Spinal cord (tissue), 10 donors: ENCODE measurements around the gene TEX14. TPM values are rescaled to one million over a fixed set of nuclear protein-coding genes. Genes with fewer than 3 reads are reported as not detected.
A peak's percentile ranks its signal among the peaks of the same experiment; 100 is the strongest.
"Not testable (repeated sequence)": the region's sequence is repeated elsewhere in the genome, so short reads cannot be mapped to it uniquely, and the experiment has no call there.

Experiments used
- DNase-seq, 6 donors: peaks; one replicate each; pipeline versions ENCODE4 v3.0.0 to v3.0.0-alpha.2; 2013 to 2015; ENCODE audit warnings: low spot score in 6 of 6, low read depth in 4 of 6
- H3K27ac ChIP-seq: one replicate; pipeline ENCODE4 v1.5.1; 2013; ENCODE audit warnings: low read depth, low read length, control low read depth
- H3K27me3 ChIP-seq: one replicate; pipeline ENCODE4 v1.6.1; 2013; ENCODE audit warnings: low read length; ENCODE audit not compliant: control insufficient read depth, insufficient read depth
- H3K36me3 ChIP-seq: one replicate; pipeline ENCODE4 v1.6.1; 2013; ENCODE audit warnings: low read length; ENCODE audit not compliant: control insufficient read depth, insufficient read depth
- H3K4me1 ChIP-seq: one replicate; pipeline ENCODE4 v1.6.1; 2013; ENCODE audit warnings: low read length; ENCODE audit not compliant: control insufficient read depth, insufficient read depth
- H3K4me3 ChIP-seq: one replicate; pipeline ENCODE4 v1.5.1; 2013; ENCODE audit warnings: low read depth, low read length, control low read depth
- H3K9me3 ChIP-seq: one replicate; pipeline ENCODE4 v1.6.1; 2013; ENCODE audit warnings: low read length; ENCODE audit not compliant: control insufficient read depth, insufficient read depth
- WGBS: methylation state at CpG from one replicate; pipeline ENCODE4 v1.1.5; 2013; ENCODE audit warnings: missing lambda C conversion rate; ENCODE audit not compliant: insufficient coverage; 5-methylcytosine and 5-hydroxymethylcytosine counted together
- polyA plus RNA-seq, 2 donors: library from polyadenylated mRNA; unstranded; fragments of 120-200 nt; gene quantifications; one replicate each; pipeline ENCODE4 v1.2.1, GENCODE V29; 2013; ENCODE audit not compliant: insufficient read length in 2 of 2
- total RNA-seq, 2 donors: library from RNA; depleted of rRNA in 1 of 2; stranded (reverse); fragments of 120-200 nt in 1 of 2; fragments of >200 nt in 1 of 2; gene quantifications; one replicate each; pipeline versions ENCODE4 v1.2.3 to v1.2.4, GENCODE V29; 2013 to 2014
- donor health status: healthy.

The TEX14 gene
- total and polyA plus RNA-seq, 4 donors = 0.30 to 1.3 (median 0.61) TPM

DNA sequence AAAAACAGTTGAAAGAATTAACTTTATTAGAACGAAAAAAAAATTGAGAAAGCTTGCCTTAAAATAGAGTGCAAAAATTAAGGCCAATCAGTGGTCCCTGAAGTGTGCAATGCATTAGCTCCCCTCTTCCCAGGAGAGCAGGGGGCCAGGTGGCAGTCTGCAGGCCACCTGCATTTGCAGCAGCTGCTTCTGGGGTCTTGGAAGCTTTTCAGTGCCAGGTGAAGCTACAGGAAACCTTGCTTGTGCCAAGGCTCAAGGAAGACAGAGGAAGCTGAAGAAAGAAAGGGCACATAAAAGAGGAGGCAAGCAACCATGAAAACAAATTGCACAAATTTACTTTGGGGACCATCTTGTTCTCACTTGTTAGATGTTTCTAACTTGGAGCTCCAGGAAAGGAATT is 126.9 kb downstream of the TEX14 start:
- H3K9me3 ChIP-seq = no peaks in the 10 kb centered on the region
- H3K4me3 ChIP-seq = no peak overlapping the region
- no peaks in the 10 kb centered on the region for H3K4me1 ChIP-seq
- H3K27ac ChIP-seq = no peak overlapping the region
- WGBS = 100% methylated on average over 1 of the region's 1 CpG
- H3K27me3 ChIP-seq = no peaks in the 10 kb centered on the region
- H3K36me3 ChIP-seq = no peaks in the 10 kb centered on the region
- DNase-seq = peak in 1 of 6 donors; percentile 28

DNA sequence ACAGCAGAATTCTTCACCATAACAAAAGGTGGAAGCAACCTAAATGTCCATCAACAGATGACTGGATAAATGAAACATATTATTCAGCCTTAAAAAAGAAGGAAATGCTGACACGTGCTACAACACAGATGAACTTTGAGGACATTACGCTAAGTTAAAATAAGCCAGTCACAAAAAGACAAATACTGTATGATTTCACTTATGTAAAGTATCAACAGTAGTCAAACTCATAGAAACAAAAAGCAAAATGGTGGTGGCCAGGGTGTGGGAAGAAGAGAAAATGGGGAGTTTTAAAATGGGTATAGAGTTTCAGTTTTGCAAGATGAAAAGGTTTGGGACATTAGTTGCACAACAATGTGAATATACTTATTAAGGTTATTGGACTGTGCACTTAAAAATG is 127.6 kb downstream of the TEX14 start:
- Histone ChIP-seq H3K4me3 (no peak overlapping the region), H3K27me3 (no peaks in the 10 kb centered on the region), H3K27ac (no peak overlapping the region), H3K9me3 (no peaks in the 10 kb centered on the region), H3K36me3 (no peaks in the 10 kb centered on the region), H3K4me1 (no peaks in the 10 kb centered on the region)
- no CpG with 5 or more reads among the region's 2 CpGs for WGBS
- no peak for DNase-seq

DNA sequence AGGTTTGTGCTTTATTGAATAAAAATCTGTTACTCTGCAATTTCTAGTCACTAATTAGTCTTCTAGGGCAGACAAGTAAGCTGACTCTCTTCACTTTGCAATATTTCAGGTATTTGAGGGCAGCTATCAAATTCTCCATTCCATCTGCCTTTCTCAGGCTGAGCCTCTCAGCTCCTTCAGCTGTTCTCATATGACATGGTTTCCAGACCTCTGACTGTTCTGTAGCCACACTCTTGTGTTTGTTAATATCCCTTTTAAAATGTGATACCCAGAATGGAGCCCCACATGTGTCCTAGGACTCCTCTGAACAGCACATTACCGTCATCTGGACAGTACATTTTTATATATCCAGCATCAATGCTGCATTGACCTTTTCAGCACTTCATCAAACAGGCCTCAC is 131.3 kb downstream of the TEX14 start:
- Histone ChIP-seq H3K9me3 (no peaks in the 10 kb centered on the region), H3K36me3 (no peaks in the 10 kb centered on the region), H3K4me1 (no peaks in the 10 kb centered on the region), H3K4me3 (no peak overlapping the region), H3K27me3 (no peaks in the 10 kb centered on the region), H3K27ac (no peak overlapping the region)
- DNase-seq = no peak
- WGBS = 88% methylated on average over 1 of the region's 1 CpG

DNA sequence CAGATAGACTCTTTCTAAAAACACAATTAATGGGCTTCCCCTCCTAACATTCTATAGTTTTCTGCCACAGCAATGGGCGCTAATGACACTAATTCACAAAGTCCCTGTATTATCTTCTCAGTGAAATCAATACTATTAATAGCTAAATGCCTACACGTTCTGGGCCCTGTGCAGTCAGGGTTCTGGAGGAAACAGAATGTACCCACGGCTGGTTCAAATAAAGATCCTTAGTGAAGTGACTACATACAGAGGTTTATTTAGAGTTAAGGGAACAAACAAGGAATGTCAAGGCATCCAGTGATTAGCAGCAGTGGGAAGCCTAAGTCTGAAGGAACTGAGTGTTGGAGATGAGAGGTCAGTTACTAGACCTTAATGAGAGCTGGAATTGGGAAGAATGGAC is 133.9 kb downstream of the TEX14 start:
- no peaks in the 10 kb centered on the region for H3K4me1 ChIP-seq
- H3K4me3 ChIP-seq = no peak overlapping the region
- no peaks in the 10 kb centered on the region for H3K9me3 ChIP-seq
- WGBS = 79% methylated on average over 2 of the region's 3 CpGs
- no peaks in the 10 kb centered on the region for H3K27me3 ChIP-seq
- DNase-seq = no peak
- no peaks in the 10 kb centered on the region for H3K36me3 ChIP-seq
- H3K27ac ChIP-seq = no peak overlapping the region

DNA sequence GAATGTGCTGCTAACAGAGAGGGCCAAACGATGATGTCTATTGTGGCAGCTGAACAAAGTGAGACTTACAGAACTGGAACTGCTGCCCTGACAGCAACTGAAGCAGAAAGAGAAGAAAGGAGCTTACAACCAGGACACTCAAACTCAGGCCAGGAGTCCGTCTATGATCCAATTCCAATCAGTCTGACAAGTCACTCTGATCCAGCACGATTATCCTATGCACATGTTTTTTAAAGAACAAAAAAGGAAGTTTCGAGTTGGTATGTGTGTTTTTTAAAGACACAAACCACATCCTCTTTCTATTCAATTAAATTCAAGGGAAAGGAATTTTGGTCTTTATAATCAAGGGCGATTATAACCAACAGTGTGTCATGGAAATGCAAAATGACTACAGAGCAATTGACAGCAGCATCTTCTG is 135.0 kb downstream of the TEX14 start:
- Histone ChIP-seq H3K27me3 (no peaks in the 10 kb centered on the region), H3K4me1 (no peaks in the 10 kb centered on the region), H3K27ac (no peak overlapping the region), H3K9me3 (no peaks in the 10 kb centered on the region), H3K36me3 (no peaks in the 10 kb centered on the region), H3K4me3 (no peak overlapping the region)
- no peak for DNase-seq
- no CpG with 5 or more reads among the region's 5 CpGs for WGBS

DNA sequence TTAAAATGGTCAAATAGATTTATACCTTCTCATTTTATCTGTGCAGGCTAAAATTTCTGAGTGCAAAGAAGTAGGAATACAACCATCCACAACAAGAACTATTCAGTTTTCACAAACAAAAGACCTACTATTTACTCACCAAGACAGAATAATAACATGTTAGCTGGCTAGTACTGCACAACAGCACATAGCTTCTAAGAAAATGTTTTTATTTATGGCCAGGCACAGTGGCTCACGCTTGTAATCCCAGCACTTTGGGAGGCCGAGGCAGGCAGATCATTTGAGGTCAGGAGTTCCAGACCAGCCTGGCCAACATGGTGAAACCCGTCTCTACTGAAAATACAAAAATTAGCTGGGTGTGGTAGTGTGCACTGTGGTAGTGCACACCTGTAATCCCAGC is 136.7 kb downstream of the TEX14 start:
- not testable (repeated sequence) for H3K4me1 ChIP-seq, DNase-seq, H3K27me3 ChIP-seq, H3K9me3 ChIP-seq, H3K27ac ChIP-seq, H3K4me3 ChIP-seq, H3K36me3 ChIP-seq
- WGBS = 69% methylated on average over 2 of the region's 3 CpGs

DNA sequence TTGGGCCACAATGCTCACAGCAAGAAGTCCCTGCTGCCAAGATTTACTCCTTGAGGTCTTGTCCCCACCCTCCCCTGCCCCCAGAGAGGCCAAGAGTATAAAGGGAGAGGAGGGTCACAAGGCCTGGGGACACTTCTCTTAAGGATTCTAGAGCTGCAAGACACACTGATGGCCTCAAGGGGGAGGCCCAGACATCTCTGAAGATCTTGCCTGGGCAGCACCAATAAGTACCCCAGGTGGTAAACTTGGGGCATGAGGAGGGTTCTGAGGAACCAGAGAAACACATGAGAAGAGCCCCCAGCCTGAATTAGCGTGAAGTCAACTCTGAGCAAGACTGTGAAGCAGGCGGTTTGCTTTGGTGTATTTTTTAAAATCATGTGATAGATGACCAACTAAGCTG is 150.6 kb downstream of the TEX14 start:
- no peak overlapping the region for H3K27ac ChIP-seq
- DNase-seq = no peak
- no peaks in the 10 kb centered on the region for H3K27me3 ChIP-seq
- H3K9me3 ChIP-seq = no peaks in the 10 kb centered on the region
- no peaks in the 10 kb centered on the region for H3K36me3 ChIP-seq
- WGBS = no CpG with 5 or more reads among the region's 2 CpGs
- H3K4me1 ChIP-seq = no peaks in the 10 kb centered on the region
- no peak overlapping the region for H3K4me3 ChIP-seq

DNA sequence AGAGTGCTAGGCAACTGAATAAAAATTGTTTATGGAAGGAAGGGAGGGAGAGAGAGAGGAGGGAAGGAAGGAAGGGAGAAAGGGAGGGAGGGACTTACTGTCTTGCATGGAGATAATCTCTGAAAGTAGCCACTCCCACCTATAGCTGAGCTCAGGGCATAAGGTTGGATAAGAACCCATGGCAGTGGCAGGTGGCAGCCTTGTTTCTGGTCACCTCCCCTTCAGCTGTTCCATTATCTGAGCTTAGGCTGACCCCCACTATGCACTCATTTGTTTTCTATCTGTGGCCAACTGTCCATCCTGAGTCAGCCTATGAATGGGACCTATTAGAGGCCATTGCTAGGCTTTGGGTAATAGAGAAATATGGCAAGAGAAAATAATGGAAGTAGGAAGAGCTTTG is 152.1 kb downstream of the TEX14 start:
- no peak for DNase-seq
- Histone ChIP-seq H3K27ac (no peak overlapping the region), H3K4me1 (peaks cover under 1% of the 10 kb centered on the region), H3K27me3 (no peaks in the 10 kb centered on the region), H3K36me3 (no peaks in the 10 kb centered on the region), H3K4me3 (no peak overlapping the region), H3K9me3 (no peaks in the 10 kb centered on the region)

DNA sequence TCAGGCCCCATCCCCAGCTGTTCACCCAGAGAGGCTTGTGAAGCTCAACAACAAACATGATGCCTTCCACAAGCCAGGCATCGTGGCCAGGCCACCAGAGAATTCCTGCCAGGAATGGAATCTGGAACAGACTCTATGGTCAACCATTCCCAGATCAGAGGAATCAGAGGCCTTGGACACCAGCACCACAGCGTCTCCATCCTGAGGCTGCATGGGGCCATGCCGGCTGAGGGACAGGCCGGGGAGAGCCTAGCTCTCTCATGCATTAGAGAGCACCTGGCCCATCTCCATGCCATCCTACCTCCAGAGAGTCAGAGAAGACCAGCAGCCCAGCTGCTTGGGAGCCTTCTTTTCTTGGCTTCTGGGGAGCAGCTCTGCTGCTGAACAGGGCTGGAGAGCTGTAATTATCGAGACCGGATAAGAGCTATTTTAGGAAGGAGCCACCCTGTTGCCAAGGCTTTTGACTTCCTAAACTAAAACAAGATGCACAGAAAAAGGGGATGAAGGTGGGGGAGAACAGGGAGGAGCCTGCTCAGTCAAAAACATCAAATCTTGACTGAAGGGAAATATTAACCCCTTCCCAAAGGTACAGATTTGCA is 152.9 kb downstream of the TEX14 start:
- Histone ChIP-seq H3K36me3 (no peaks in the 10 kb centered on the region), H3K27ac (no peak overlapping the region), H3K4me1 (peaks cover 8% of the 10 kb centered on the region), H3K9me3 (no peaks in the 10 kb centered on the region), H3K4me3 (no peak overlapping the region), H3K27me3 (no peaks in the 10 kb centered on the region)
- WGBS = 82% methylated on average over 4 of the region's 6 CpGs
- no peak for DNase-seq

DNA sequence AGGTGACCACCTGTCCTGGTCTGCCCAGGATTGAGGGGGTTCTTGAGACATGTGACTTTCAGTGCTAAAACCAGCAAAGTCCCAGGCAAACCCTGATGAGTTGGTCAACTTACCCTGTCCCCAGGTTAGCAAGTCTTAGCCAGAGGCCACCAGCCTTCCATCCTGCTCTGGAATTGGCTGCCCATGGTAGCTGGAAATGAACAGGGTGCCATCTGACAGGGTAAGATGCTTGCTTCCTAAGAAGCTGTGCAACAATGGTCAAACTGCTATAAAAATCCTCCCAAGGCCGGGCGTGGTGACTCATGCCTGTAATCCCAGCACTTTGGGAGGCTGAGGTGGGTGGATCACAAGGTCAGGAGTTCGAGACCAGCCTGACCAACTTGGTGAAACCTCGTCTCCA is 154.6 kb downstream of the TEX14 start:
- 94% methylated on average over 3 of the region's 4 CpGs for WGBS
- no peaks in the 10 kb centered on the region for H3K9me3 ChIP-seq
- H3K4me3 ChIP-seq = no peak overlapping the region
- no peak overlapping the region for H3K27ac ChIP-seq
- peaks cover 24% of the 10 kb centered on the region for H3K4me1 ChIP-seq
- no peak for DNase-seq
- H3K27me3 ChIP-seq = no peaks in the 10 kb centered on the region
- no peaks in the 10 kb centered on the region for H3K36me3 ChIP-seq
